Measurements from ENCODE around the gene EEF2K. TPM values are rescaled to one million over a fixed set of nuclear protein-coding genes. Genes with fewer than 3 reads are reported as not detected.
A peak's percentile ranks its signal among the peaks of the same experiment; 100 is the strongest.

Gene EEF2K
- total and polyA plus RNA-seq, 2 donors from 2014 or later, result 2.8 to 28.1 TPM

GRCh38 chr16:22320572-22321339 is 114.7 kb downstream of the EEF2K start:
- Histone ChIP-seq H3K4me1 (ENCODE audit: control insufficient read depth in 2 of 3, insufficient read depth in 2 of 3, low read depth in 1 of 3, low read length in 3 of 3) (peaks cover 0 to 4% (median 0%) of the 10 kb centered on the region in 3 donors), H3K9ac (ENCODE audit: low read length in 3 of 3) (no peak overlapping the region), H3K4me3 (ENCODE audit: low read length in 3 of 3) (no peak overlapping the region), H3K27ac (ENCODE audit: low read depth in 2 of 2, low read length in 2 of 2) (no peak overlapping the region), H3K9me3 (ENCODE audit: control insufficient read depth in 2 of 3, insufficient read depth in 1 of 3, low read length in 3 of 3) (no peaks in the 10 kb centered on the region), H3K27me3 (ENCODE audit: control insufficient read depth, insufficient read depth, low read length) (no peaks in the 10 kb centered on the region), H3K36me3 (ENCODE audit: control insufficient read depth in 2 of 3, insufficient read depth in 3 of 3, low read length in 3 of 3) (peaks cover 0 to 30% (median 11%) of the 10 kb centered on the region in 3 donors)
- FAIRE-seq, result no peak
- intact Hi-C loops (cut with DNase I), result no loop called here
- DNase-seq, result no peak
- no peak for TF ChIP-seq CTCF (IDR thresholded peaks at IDR 0.05; ENCODE audit: borderline replicate concordance, extremely low read depth, insufficient read depth)

GRCh38 chr16:22321340-22322001 is 115.4 kb downstream of the EEF2K start:
- intact Hi-C loops (cut with DNase I), result no loop called here
- TF ChIP-seq CTCF (IDR thresholded peaks at IDR 0.05; ENCODE audit: borderline replicate concordance, extremely low read depth, insufficient read depth), result peak; percentile 88
- H3K9ac ChIP-seq (ENCODE audit: low read length in 3 of 3), result no peak overlapping the region
- peaks cover 0 to 4% (median 0%) of the 10 kb centered on the region in 3 donors for H3K4me1 ChIP-seq (ENCODE audit: control insufficient read depth in 2 of 3, insufficient read depth in 2 of 3, low read depth in 1 of 3, low read length in 3 of 3)
- FAIRE-seq (no peak), DNase-seq (peak in 4 of 5 donors; percentile 73 to 83 (median 81))
- no peak overlapping the region for H3K27ac ChIP-seq (ENCODE audit: low read depth in 2 of 2, low read length in 2 of 2)
- H3K27me3 ChIP-seq (ENCODE audit: control insufficient read depth, insufficient read depth, low read length), result no peaks in the 10 kb centered on the region
- H3K9me3 ChIP-seq (ENCODE audit: control insufficient read depth in 2 of 3, insufficient read depth in 1 of 3, low read length in 3 of 3), result no peaks in the 10 kb centered on the region
- peaks cover 0 to 32% (median 8%) of the 10 kb centered on the region in 3 donors for H3K36me3 ChIP-seq (ENCODE audit: control insufficient read depth in 2 of 3, insufficient read depth in 3 of 3, low read length in 3 of 3)
- H3K4me3 ChIP-seq (ENCODE audit: low read length in 3 of 3), result no peak overlapping the region

- Histone ChIP-seq H3K36me3 (ENCODE audit: control insufficient read depth in 2 of 3, insufficient read depth in 3 of 3, low read length in 3 of 3) (peaks cover 0 to 37% (median 8%) of the 10 kb centered on the region in 3 donors), H3K27ac (ENCODE audit: low read depth in 2 of 2, low read length in 2 of 2) (no peak overlapping the region), H3K4me1 (ENCODE audit: control insufficient read depth in 2 of 3, insufficient read depth in 2 of 3, low read depth in 1 of 3, low read length in 3 of 3) (peaks cover 0 to 4% (median 0%) of the 10 kb centered on the region in 3 donors), H3K4me3 (ENCODE audit: low read length in 3 of 3) (no peak overlapping the region), H3K9me3 (ENCODE audit: control insufficient read depth in 2 of 3, insufficient read depth in 1 of 3, low read length in 3 of 3) (no peaks in the 10 kb centered on the region), H3K27me3 (ENCODE audit: control insufficient read depth, insufficient read depth, low read length) (no peaks in the 10 kb centered on the region), H3K9ac (ENCODE audit: low read length in 3 of 3) (no peak overlapping the region)
- DNase-seq (no peak), FAIRE-seq (no peak)
- no peak for TF ChIP-seq CTCF (IDR thresholded peaks at IDR 0.05; ENCODE audit: borderline replicate concordance, extremely low read depth, insufficient read depth)
- intact Hi-C loops (cut with DNase I), result no loop called here
Observed at GRCh38 chr16:22322021-22322471, 116.0 kb downstream of the EEF2K start.

All from kidney (tissue), 14 donors.